H9 (cell line): ENCODE measurements around the gene SLC7A14. TPM values are rescaled to one million over a fixed set of nuclear protein-coding genes. Genes with fewer than 3 reads are reported as not detected.

Source experiments
- DNase-seq: peaks from one replicate; pipeline ENCODE4 v3.0.0-alpha.2; 2017
- H2AFZ ChIP-seq: one replicate; pipeline ENCODE4 v1.6.1; 2013; ENCODE audit warnings: mild to moderate bottlenecking, low read length, control low read depth, moderate library complexity
- H2AK5ac ChIP-seq: 2 replicates; pipeline ENCODE4 v1.6.1; 2013; ENCODE audit warnings: low read length, control low read depth, mixed read lengths; ENCODE audit not compliant: insufficient read length
- H2BK120ac ChIP-seq: one replicate; pipeline ENCODE4 v1.6.1; 2013; ENCODE audit warnings: low read depth, mild to moderate bottlenecking, low read length, control low read depth, inconsistent platforms; ENCODE audit not compliant: poor library complexity, severe bottlenecking
- H2BK12ac ChIP-seq: 2 replicates; pipeline ENCODE4 v1.6.1; 2013; ENCODE audit warnings: low read length, control low read depth, mixed read lengths, low read depth; ENCODE audit not compliant: insufficient read length
- H2BK15ac ChIP-seq: 2 replicates; pipeline ENCODE4 v1.6.1; 2013; ENCODE audit warnings: low read depth, low read length, control low read depth
- H2BK20ac ChIP-seq: one replicate; pipeline ENCODE4 v1.6.1; 2013; ENCODE audit warnings: low read depth, mild to moderate bottlenecking, low read length, control low read depth, inconsistent platforms; ENCODE audit not compliant: poor library complexity, severe bottlenecking
- H2BK5ac ChIP-seq: 2 replicates; pipeline ENCODE4 v1.6.1; 2013; ENCODE audit warnings: low read length, control low read depth, mixed read lengths; ENCODE audit not compliant: insufficient read length
- H3K14ac ChIP-seq: 2 replicates; pipeline ENCODE4 v1.6.1; 2013; ENCODE audit warnings: low read length, control low read depth; ENCODE audit not compliant: insufficient read depth
- H3K18ac ChIP-seq: 2 replicates; pipeline ENCODE4 v1.6.1; 2013; ENCODE audit warnings: low read depth, mild to moderate bottlenecking, mixed read lengths, low read length, control low read depth; ENCODE audit not compliant: insufficient read length
- H3K23ac ChIP-seq: 2 replicates; pipeline ENCODE4 v1.6.1; 2013; ENCODE audit warnings: low read length, control low read depth, mixed read lengths, low read depth; ENCODE audit not compliant: insufficient read length
- H3K23me2 ChIP-seq: 2 replicates; pipeline ENCODE4 v1.6.1; 2013; ENCODE audit warnings: low read depth, mild to moderate bottlenecking, mixed read lengths, low read length, control low read depth; ENCODE audit not compliant: insufficient read length, poor library complexity, severe bottlenecking
- H3K27ac ChIP-seq: 2 replicates; pipeline ENCODE4 v1.5.1; 2013; ENCODE audit warnings: low read length, control low read depth, mixed read lengths, low read depth; ENCODE audit not compliant: insufficient read length
- H3K27me3 ChIP-seq: 2 replicates; pipeline ENCODE4 v1.6.1; 2013; ENCODE audit warnings: low read length, control low read depth, inconsistent platforms; ENCODE audit not compliant: insufficient read depth
- H3K4ac ChIP-seq: 2 replicates; pipeline ENCODE4 v1.6.1; 2013; ENCODE audit warnings: low read depth, mild to moderate bottlenecking, control low read depth, inconsistent platforms, low read length, moderate library complexity
- H3K4me1 ChIP-seq: 2 replicates; pipeline ENCODE4 v1.6.1; 2013; ENCODE audit warnings: low read length, control low read depth, inconsistent platforms; ENCODE audit not compliant: insufficient read depth
- H3K4me2 ChIP-seq: 2 replicates; pipeline ENCODE4 v1.6.1; 2013; ENCODE audit warnings: low read length, control low read depth, mixed read lengths; ENCODE audit not compliant: insufficient read length, insufficient read depth
- H3K56ac ChIP-seq: 2 replicates; pipeline ENCODE4 v1.6.1; 2013; ENCODE audit warnings: low read depth, mild to moderate bottlenecking, mixed read lengths, low read length, control low read depth; ENCODE audit not compliant: insufficient read length
- H3K79me1 ChIP-seq: 2 replicates; pipeline ENCODE4 v1.6.1; 2013; ENCODE audit warnings: low read depth, mild to moderate bottlenecking, moderate library complexity, low read length, control low read depth, inconsistent platforms; ENCODE audit not compliant: insufficient read depth, poor library complexity, severe bottlenecking
- H3K79me2 ChIP-seq: 2 replicates; pipeline ENCODE4 v1.6.1; 2013; ENCODE audit warnings: low read length, control low read depth, inconsistent platforms; ENCODE audit not compliant: insufficient read depth
- H3K9ac ChIP-seq: 2 replicates; pipeline ENCODE4 v1.6.1; 2013; ENCODE audit warnings: low read length, control low read depth, mixed read lengths; ENCODE audit not compliant: insufficient read length; ENCODE audit errors: extremely low read depth
- H3K9me3 ChIP-seq: one replicate; pipeline ENCODE4 v1.6.1; 2013; ENCODE audit warnings: low read depth, low read length, inconsistent platforms; ENCODE audit not compliant: control insufficient read depth
- H3T11ph ChIP-seq: one replicate; pipeline ENCODE4 v1.6.1; 2013; ENCODE audit warnings: mild to moderate bottlenecking, low read length, control low read depth, inconsistent platforms
- H4K20me1 ChIP-seq: one replicate; pipeline ENCODE4 v1.6.1; 2013; ENCODE audit not compliant: control insufficient read depth, insufficient read length, insufficient read depth
- H4K5ac ChIP-seq: 2 replicates; pipeline ENCODE4 v1.6.1; 2013; ENCODE audit warnings: low read depth, mild to moderate bottlenecking, mixed read lengths, low read length, control low read depth; ENCODE audit not compliant: insufficient read length
- H4K8ac ChIP-seq: replicated peaks from 2 replicates; pipeline ENCODE4 v1.6.1; 2013; ENCODE audit warnings: low read length, control low read depth, mixed read lengths, low read depth; ENCODE audit not compliant: insufficient read length
- H4K91ac ChIP-seq: 2 replicates; pipeline ENCODE4 v1.6.1; 2013; ENCODE audit warnings: low read depth, mild to moderate bottlenecking, moderate library complexity, mixed read lengths, low read length, control low read depth; ENCODE audit not compliant: insufficient read length
- H3K27ac Mint-ChIP-seq, 3 experiments: 2 replicates in 2 of 3; 3 replicates in 1 of 3; pipeline ENCODE4 v1.8.0; 2020 to 2021; ENCODE audit warnings: mixed read lengths in 3 of 3, mild to moderate bottlenecking in 1 of 3, moderate library complexity in 1 of 3
- H3K27me3 Mint-ChIP-seq: 2 replicates; pipeline ENCODE4 v1.8.0; 2021; ENCODE audit warnings: low read depth, mild to moderate bottlenecking, moderate library complexity, mixed read lengths
- H3K36me3 Mint-ChIP-seq, 3 experiments: 2 replicates in 2 of 3; 3 replicates in 1 of 3; pipeline ENCODE4 v1.8.0; 2020 to 2021; ENCODE audit warnings: low read depth in 3 of 3, mixed read lengths in 3 of 3; ENCODE audit not compliant: insufficient read depth in 1 of 3
- H3K4me1 Mint-ChIP-seq, 2 experiments: 2 replicates each; pipeline ENCODE4 v1.8.0; 2020; ENCODE audit warnings: mixed read lengths in 2 of 2
- H3K4me3 Mint-ChIP-seq, 2 experiments: 2 replicates in 1 of 2; 3 replicates in 1 of 2; pipeline ENCODE4 v1.8.0; 2020 to 2021; ENCODE audit warnings: mild to moderate bottlenecking in 2 of 2, mixed read lengths in 2 of 2, moderate library complexity in 1 of 2
- H3K9me3 Mint-ChIP-seq, 2 experiments: 2 replicates in 1 of 2; 3 replicates in 1 of 2; pipeline ENCODE4 v1.8.0; 2020; ENCODE audit warnings: mild to moderate bottlenecking in 2 of 2, mixed read lengths in 2 of 2, moderate library complexity in 1 of 2
- CTCF ChIP-seq: fragments of 200-600 bp; sonication (generic); conservative IDR thresholded peaks from 3 replicates; pipeline ENCODE4 v1.8.0; 2021; ENCODE audit warnings: antibody characterized with exemption, mild to moderate bottlenecking
- WGBS: extraction: QIAGEN DNeasy Blood & Tissue Kit; methylation state at CpG from one replicate; pipeline ENCODE4 v1.1.7; 2013; ENCODE audit warnings: missing lambda C conversion rate, low lambda C conversion rate, mixed read lengths; ENCODE audit not compliant: insufficient read length; ENCODE audit errors: extremely low coverage; 5-methylcytosine and 5-hydroxymethylcytosine counted together
- total RNA-seq: library from RNA; stranded (reverse); gene quantifications from 2 replicates; pipeline ENCODE4 v1.2.1, GENCODE V29; 2021

SLC7A14 gene
- total RNA-seq, 1 experiment from 2014 or later: 0.42 TPM

GRCh38 chr3:170423001-170423615 is 162.8 kb downstream of the SLC7A14 start:
- H3K9ac ChIP-seq: no peak overlapping the region
- H4K5ac ChIP-seq: no peak overlapping the region
- Mint-ChIP-seq H3K9me3 (no peaks in the 10 kb centered on the region), H3K4me1 (peaks cover 21 to 28% of the 10 kb centered on the region in 2 experiments), H3K36me3 (peaks cover 0 to 7% (median 0%) of the 10 kb centered on the region in 3 experiments; a peak in 3 of 7 replicates), H3K27ac (no peak overlapping the region), H3K4me3 (no peak overlapping the region), H3K27me3 (peaks cover 37% of the 10 kb centered on the region)
- H3K79me2 ChIP-seq: no peaks in the 10 kb centered on the region
- no peak overlapping the region for H2AFZ ChIP-seq
- no peaks in the 10 kb centered on the region for H3K79me1 ChIP-seq
- no peak for TF ChIP-seq CTCF
- no peaks in the 10 kb centered on the region for H3K9me3 ChIP-seq
- no peak overlapping the region; the same call in 1 of the 2 replicates for H3K14ac ChIP-seq
- no peak overlapping the region for H3K23ac ChIP-seq
- no peak overlapping the region for H3T11ph ChIP-seq
- no peak overlapping the region for H2AK5ac ChIP-seq
- H3K18ac ChIP-seq: no peak overlapping the region
- no peak for DNase-seq
- H2BK12ac ChIP-seq: no peak overlapping the region
- no peak overlapping the region for H2BK15ac ChIP-seq
- H3K4me2 ChIP-seq: no peak overlapping the region
- no peak overlapping the region for H3K4ac ChIP-seq
- H4K20me1 ChIP-seq: no peaks in the 10 kb centered on the region
- H2BK120ac ChIP-seq: no peak overlapping the region
- no peak overlapping the region for H4K91ac ChIP-seq
- no peak overlapping the region for H4K8ac ChIP-seq
- no peak overlapping the region for H2BK5ac ChIP-seq
- H2BK20ac ChIP-seq: no peak overlapping the region
- H3K27me3 ChIP-seq: peaks cover 21% of the 10 kb centered on the region; the same call in 1 of the 2 replicates
- WGBS: no CpG with 5 or more reads among the region's 8 CpGs
- H3K27ac ChIP-seq: no peak overlapping the region
- H3K56ac ChIP-seq: no peak overlapping the region
- 0 out of 2 replicates have a peak, but pooled peaks cover 2% of the 10 kb centered on the region for H3K4me1 ChIP-seq
- H3K23me2 ChIP-seq: peaks cover 13% of the 10 kb centered on the region
